OCI-LY3 (cell line): ENCODE measurements around the gene SEPHS2.

Experiments
- EZH2phosphoT487 ChIP-seq: fragments of 200-600 bp; shearing (Covaris generic); IDR thresholded peaks from 2 replicates; pipeline ENCODE4 v1.6.1; 2018; ENCODE audit warnings: antibody characterized with exemption, mixed run types, low read depth
- TF ChIP-seq, protein P1 (sequence below): fragments of 200-600, 300-600 bp; sonication (generic); IDR thresholded peaks from 2 replicates; pipeline ENCODE4 v1.5.1; 2014; ENCODE audit warnings: antibody characterized with exemption, low read length, low read depth

DNA sequence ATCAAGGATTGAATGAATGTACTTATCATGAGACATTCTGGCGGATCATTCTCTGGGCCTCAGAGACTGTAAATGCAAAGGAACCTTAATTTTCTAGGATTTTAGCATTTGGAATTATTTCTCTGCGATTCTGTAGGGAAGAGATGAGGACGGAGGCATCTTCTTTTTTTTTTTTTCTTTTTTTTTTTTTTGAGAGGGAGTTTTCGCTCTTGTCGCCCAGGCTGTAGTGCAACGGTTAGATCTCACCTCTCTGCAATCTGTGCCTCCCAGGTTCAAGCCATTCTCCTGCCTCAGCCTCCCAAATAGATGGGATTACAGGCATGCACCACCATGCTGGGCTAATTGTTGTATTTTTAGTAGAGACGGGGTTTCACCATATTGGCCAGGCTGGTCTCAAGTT lies 29.0 kb upstream of the SEPHS2 start:
- TF ChIP-seq, protein P1, sequence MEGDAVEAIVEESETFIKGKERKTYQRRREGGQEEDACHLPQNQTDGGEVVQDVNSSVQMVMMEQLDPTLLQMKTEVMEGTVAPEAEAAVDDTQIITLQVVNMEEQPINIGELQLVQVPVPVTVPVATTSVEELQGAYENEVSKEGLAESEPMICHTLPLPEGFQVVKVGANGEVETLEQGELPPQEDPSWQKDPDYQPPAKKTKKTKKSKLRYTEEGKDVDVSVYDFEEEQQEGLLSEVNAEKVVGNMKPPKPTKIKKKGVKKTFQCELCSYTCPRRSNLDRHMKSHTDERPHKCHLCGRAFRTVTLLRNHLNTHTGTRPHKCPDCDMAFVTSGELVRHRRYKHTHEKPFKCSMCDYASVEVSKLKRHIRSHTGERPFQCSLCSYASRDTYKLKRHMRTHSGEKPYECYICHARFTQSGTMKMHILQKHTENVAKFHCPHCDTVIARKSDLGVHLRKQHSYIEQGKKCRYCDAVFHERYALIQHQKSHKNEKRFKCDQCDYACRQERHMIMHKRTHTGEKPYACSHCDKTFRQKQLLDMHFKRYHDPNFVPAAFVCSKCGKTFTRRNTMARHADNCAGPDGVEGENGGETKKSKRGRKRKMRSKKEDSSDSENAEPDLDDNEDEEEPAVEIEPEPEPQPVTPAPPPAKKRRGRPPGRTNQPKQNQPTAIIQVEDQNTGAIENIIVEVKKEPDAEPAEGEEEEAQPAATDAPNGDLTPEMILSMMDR: no peak
- TF ChIP-seq EZH2phosphoT487: no peak
